Colon (tissue), 2 donors: Measurements from ENCODE around the gene RIN3.

Experiments used
- FAIRE-seq: peaks from 2 replicates; lab custom pipeline; 2012; peaks lifted over from hg19 to GRCh38; lab: Jason Lieb, UNC
- donor health status: control.
- donor health status: control.

The RIN3 gene

DNA sequence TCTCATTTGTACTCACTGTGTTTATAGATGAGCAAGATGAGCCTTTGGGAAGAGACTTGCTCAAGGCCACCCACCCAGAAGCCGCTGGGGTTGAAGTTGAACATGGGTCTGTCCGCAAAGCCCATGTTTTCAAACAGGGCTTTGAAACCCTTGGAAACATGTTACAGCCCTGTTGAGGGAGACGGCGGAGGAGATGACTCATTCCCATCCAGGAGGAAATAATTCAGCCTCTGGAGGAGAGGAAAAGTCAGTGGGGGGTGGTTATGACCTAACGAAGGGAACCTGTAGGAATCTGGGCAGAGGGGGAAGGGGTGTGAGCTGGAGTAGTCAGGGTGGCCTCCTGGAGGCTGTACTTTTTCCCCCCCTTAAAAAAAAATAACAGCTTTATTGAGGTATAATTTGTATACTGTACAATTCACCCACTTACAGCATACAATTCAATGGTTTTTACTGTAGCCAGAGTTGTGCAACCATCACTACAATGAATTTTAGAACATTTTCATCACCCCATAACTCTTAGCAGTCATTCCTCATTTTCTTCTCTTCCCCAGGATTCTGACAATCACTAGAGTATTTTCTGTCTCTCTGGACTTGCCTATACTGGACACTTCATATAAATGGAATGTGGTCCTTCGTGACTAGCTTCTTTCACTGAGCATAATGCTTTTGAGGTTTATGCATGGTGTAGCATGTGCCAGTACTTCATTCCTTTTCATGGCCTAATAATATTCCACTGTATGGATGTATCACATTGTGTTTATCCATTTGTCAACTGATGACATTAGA, 1.9 kb upstream of the RIN3 start:
- FAIRE-seq, result no peak

DNA sequence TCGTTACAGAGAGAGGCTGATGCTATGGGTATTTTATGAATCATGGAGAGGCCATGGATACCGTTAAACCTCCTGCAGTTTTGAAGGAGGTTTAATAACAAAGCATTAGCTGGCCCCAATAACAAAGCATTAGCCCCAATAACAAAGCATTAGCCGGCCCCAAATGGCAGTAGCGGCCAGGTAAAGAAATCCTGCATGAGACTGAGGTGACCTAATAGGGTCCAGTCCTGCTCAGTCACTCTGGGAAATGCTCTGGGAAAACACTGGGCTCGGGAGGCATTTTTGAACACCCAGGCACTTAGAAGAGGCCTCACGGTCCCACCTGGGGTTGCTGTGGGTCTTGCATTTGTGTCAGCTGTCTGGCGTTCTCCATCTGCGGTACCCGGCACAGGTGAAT, 776 bp upstream of the RIN3 start:
- no peak for FAIRE-seq

DNA sequence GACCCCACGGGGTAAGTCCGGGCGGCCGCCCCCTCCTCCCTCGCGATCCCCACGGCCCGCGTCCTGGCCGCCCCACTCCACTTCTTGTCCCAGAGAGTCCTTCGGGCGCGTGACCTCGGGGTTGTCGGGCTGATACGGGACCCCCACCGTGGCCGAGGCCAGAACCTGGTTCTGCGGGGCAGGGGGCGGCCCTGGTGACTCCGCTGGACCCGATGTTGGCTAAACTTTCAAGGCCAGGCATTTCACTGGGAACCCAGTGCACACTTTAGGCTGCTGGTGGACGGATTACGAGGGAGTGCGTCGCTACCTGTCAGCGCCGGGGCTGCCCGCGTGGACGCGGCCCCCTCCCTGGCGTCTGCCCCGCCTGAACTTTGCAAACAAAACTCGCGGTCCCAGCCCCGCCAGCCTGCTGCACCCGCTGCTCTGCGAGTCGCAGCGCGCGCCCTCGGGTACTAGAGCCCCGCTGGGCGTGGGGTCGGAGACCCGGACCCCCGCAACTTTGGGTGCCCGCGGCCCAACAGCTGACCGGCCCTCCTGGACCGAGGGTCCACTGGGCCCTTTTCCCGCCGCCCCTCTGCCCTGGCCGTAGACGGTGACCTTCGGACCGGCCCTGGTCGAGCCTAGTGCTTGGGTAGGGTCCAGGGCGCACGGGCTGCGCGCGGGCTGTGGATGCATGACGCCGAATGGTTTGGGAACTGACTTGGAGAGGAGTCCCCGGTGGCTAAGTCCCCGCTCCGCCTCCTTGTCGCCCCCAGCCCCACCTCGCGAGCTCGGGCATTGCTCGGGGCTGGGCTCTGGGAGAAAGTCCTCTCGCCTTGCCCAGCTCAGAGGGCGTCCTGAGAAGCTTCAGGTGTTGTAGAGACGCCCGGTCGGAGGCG, 624 bp downstream of the RIN3 start:
- FAIRE-seq, result no peak

DNA sequence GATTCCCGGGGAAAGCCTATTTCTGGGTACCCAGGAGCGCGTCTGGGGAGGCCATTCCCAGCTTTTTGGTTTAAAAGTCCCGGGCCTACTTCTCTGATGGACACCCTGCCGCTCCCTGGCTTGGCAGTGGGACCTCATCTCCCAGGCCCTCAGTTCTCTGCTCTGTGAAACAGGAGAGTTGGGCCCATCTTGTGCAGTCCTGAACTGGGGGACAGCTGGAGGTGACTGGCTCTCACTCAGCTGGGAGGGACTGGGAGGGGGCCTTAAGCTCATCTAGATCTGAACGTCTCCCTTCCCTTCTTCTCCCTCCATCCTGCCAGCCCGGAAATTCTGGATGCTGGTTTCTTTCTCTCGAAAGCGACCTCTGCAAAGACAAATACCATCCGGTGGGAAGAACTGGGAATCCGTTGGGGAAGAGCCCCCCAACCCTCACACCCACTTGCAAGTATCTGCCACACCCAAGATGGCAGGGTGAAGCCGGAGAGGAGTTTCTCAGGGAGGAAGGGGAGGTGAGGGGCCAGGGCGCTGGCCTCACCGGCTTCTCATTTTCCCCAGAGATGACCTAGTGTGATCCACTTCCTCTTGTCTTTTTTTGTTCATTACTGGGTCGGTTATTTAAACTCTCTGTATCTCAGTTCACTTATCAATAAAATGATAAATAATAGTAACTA, 1.4 kb downstream of the RIN3 start:
- FAIRE-seq, result no peak

DNA sequence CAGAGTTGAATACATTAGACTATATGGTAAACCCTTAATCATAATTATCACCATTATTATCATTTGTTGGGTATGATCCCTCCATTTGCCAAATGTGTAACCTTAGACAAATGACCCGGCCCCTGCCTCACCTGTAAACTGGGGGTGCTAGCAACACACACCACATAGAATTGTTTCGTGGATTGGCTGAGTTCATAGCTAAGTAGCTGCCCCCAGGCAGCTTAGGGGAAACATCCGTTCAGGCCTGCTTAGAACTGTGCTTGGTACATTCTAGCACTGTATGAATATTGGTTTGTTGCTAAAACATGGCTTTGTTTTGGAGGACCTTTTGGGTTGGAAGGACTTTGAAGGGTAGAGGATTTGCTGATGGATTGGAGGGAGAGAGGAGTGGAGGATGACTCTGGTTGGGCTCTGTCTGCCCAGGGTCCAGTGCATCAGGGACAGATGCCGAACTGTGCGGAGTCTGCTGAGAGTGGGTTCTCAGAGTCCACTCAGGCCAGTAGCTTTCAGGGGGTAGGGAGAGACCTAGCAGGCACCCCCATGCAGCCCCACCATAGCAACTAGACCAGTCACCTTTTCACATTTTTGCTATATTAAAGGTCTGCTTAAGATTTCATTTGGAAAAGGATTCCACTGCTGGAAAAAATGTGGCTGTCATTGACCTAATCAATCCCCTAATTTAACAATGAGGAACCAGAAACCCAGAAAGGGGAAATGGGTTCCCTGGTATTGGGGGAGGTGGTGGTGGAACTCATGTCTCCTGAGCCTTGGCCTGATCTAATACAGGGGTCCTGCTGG, 2.2 kb downstream of the RIN3 start:
- no peak for FAIRE-seq

DNA sequence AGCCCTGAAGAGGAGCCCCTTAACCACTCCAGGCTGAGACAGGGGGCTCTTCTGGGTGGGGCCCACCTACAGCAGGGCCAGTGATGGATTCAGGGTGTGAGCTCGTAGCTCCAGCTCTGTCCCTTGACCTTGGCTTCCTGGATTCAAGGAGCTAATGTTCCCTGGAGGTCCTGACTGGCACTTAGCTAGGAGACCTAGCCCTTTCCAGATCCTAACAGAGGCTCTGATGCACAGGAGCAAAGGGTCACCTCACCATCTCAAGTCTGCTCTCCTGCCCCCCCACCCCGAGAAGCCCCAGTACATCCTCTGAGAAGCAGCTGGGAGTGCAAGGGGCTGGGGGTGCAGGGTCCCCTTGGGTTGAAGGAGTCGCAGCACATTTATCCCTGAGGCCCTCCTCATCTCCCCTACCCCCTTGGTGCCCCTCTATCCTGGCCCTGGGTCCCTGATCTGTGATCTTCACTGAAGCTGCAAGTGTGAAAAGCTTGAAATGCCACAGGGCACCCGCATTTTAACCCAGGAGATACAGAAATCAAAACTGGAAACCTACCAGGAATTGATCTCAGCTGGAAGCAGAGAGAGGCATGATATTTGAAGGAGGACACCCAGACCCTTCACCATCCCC, 2.9 kb downstream of the RIN3 start:
- no peak for FAIRE-seq

DNA sequence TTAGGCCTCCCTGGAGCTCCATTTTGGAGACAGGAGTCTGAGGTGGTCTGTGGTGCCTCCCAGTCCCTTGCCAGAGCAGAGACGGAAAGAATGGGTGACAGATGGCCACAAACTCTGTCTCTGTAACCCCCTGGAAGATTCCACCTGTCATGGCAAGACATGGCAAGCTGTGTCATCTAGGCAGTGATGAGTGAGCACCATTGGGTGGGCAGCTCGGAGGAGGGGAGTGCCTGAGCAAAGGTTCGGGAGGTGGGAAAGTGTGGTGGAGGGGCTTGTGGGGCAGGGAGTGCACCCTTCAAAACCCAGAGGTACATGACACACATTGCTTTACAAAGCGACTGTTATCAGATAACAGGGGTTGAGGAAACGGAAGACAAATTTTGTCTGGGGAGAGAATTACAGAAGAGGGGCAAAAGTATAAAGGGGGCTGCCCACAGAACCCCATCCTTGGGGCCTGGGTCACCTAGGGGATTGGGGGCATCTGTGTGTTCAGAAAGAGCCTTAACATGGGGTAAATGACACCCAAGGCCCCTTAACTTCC, 3.5 kb downstream of the RIN3 start:
- FAIRE-seq, result no peak

DNA sequence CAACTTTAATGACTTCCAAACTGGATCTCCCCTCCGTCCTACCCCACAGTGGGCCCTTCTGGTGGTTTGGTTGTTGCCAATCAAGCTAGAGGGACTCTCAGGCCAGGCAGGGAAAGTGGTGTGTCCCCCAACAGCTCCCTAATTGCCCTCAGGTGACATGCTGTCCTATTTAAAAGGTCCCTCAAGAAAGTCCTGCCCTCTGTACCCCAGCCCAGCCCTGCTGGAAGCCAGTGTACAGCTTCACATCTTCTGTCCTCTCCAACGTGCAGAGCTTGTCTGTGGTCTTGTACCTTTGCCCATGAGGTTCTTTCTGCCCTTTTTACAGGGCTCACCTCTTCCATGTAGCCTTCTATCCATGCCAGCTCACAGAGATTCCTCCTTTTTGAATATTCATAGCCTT, 4.2 kb downstream of the RIN3 start:
- FAIRE-seq, result no peak

DNA sequence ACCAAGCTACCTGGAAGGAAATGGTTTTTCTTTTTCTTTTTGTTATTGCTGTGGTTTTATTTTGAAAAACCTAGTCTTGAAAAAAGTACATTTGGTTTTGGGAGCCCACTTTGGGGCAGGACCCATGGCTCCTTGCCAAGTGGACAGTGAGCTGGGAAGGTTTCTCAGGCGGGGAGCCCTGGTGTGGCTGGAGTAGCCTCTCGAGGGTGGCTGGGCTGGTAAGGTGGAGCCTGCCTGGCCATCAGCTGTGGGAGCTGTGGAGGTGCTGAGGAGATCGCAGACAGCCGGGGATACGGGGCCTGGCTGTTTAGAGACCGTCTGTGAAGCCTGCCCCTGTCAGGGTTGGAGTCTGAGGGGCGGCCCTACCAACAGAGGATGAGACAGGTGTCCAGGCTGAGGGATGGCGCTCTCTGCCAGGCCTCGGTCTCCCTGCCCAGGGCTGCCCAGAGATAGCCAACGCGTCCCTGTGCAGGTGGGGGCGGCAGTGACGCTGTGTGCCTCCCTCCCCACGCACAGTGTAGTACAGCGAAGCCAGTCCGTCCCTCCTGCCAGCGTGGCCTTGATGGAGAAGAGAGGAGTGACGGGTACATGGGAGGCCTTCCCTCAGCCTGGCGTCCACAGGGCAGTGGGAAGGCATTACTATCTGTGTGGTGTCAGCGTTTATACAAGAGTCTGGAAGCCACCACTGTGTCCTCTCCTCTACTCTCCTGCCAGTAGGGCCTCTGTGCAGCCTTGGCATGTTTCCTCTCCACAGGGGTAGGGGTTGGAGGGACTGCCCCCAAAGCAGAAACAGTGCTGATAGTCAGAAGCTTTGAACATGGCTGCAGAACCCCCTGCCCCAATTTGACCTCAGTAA, 5.9 kb downstream of the RIN3 start:
- no peak for FAIRE-seq

DNA sequence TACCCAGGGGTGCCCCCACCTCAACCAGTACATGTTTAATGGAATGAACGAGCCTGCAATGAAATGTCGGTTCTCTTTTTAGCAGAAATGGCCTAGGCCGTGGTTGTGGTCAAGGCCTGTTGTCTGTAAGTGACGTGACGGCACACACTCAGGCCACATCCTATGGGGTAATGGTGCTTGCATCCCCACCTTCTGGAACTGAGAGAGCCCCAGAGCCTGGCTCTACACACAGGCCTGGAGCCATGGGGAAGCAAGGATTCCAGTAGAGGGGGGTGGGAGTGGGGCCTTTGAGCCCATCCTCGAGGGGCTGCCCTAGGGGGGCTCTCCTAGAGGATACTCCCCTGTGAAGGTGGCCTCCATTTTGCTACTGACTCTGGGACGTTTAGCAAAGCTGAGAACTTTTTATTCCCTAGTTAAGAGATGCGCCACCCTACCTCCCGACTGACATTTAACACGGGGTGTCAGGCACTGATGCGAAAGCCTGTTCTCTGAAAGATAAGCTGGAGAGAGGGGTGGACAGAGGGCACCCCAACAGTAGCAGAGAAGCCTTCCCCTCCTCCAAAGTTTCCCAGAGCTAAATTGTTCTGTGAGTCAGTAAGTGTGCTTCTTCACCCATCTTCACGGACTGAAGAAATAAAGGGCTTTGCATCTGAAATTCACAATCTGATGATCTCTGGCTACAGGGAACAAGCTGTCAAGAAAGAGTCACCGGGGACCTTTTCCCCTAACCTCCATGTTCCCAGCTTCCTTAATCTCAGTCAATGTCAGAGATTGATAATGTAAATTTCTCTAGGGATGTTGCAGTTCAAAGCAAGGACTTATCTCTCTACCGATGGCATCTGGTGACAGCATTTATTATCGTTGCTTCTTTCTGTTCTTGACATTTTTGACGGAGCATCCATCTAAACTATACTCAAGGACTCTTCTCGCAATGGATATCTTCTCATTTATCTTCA, 6.8 kb downstream of the RIN3 start:
- FAIRE-seq, result no peak

DNA sequence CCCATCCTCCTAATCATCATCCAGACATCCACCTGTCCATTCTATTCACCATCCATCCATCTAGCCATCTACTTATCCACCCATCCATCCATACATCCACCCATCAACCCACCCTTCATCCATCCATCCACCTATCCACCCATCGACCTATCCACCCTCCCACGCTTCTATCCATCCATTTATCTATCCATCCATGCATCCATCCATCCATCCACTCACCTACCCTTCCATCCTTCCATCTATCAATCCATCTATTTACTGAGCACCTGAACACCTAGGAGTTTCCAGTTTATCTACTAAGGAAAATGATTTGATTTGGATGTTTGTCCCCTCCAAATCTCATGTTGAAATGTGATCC, 7.5 kb downstream of the RIN3 start:
- FAIRE-seq, result no peak

DNA sequence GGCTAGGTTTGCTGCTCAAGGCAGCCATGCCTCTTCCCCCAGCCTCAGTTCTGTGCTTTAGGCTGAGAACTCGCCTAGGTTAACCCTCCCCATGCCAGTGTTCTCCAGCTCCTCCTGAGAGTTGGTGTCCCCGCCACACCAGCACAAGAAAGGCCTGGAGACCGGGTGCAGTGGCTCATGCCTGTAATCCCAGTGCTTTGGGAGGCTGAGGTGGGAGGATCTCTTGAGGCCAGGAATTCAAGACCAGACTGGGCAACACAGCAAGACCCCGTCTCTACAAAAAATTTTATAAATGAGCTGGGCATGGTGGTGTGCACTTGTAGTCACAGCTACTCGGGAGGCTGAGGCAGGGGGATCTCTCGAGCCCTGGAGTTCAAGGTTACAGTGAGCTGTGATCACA, 10.2 kb downstream of the RIN3 start:
- no peak for FAIRE-seq

DNA sequence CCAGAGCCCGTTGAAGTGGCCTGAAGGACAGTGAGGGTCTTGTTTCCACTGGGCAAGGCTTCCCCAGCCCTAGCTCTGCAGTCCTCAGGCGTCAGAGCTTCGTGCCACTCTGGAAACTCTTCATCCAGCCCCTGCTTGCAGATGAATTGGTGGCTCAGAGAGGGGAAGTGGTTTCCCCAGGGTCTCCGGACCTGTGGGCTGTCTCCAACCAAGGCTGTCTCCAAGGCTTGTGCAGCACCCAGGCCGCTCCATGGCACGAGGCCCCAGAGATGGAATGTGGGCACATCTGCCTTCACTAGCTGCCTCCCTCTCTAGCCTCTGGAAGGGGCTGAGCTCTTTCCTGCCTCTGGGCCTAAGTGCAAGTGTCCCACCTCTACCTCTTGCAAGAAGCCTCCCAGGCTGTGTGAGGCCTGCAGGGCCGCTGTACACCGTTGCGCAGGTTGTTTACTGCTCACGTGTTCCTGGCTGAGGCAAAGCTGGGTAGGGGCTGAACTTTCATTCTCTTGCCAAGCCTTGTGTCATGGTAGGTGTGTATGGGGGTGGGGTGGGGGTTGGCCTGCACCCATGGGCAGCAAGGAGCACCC, 11.1 kb downstream of the RIN3 start:
- no peak for FAIRE-seq

DNA sequence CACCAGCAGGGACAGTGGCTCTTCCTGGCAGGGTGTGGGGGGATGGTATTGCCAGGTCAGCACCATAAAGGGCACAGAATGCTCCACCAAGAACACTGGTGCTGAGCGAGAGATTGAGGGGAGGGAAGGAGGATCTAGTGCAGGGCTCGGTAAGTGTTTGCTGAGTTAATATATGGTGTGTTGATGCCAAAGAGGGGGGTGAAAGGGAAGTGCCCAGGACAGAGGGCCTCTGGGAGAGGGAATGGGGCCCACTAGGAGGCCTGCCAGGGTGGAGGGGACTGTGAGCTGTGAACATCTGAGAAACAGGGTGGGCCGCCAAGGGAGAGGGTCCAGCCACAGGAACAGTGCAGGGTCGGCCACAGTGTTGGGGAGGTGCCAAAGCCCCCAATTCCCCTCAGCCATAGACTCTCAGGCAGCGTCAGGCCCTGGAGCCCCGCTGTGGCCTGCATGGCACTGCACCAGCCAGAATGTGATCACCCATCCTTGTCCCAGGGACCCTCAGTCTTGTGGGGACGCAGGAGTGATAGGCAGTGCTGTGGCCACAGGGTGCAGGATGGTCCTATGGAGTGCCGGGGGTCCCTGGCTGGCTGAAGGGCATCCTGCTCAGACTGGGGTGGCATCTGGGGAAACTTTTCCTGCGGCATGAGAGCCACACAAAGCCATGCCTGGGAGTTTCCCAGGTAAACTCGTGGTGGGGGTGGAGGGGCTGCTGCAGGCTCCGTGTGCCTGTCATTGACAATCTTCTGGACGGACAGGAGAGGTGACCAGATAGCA, 11.9 kb downstream of the RIN3 start:
- no peak for FAIRE-seq

DNA sequence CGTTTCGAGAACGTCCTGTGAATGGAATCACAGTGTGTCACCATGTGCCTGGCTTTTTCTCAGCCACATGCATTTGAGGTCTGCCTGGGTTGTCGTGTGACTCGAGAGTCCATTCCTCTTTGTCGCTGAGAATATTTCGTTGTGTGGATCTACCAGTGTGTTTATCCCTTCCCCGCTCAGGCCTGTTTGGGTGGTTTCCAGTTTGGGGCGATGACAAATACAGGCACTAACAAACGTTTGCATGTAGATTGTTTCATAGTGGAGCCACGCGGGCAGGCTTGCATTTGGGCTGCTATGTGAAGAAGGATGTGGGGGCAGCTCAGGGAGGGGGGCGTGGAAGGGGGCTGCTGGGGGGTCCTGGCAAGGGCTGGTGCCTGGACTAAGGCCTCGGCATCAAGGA, 14.1 kb downstream of the RIN3 start:
- FAIRE-seq, result no peak

DNA sequence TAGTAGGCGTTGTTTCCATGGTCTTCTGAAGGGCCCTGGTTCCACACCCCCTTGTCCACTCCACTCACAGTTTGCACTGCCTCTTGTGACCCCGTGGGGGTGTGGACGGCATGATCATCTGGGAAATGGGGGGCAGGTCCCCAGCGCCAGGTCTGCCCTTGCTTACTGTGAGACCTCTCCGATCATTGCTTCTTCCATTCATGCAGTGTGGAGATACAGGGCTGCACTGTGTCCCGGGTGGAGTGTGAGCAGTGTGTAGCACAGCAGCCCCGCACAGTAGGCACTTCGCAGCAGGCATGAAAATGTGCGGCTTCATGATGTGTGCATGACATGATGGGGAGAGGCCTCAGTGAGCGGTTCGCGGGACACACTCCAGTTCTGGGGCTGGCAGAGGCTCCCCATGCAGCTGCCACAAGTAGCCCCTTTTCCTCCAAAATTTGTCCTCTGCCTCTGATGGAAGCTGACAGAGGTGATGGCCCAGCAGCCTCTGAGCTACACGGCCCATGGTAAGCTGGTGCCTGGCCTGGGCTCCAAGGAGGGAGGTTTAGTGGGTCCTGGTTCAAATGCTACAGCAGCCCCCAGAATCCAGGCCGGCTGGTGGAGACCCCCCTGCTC, 15.0 kb downstream of the RIN3 start:
- FAIRE-seq, result no peak

DNA sequence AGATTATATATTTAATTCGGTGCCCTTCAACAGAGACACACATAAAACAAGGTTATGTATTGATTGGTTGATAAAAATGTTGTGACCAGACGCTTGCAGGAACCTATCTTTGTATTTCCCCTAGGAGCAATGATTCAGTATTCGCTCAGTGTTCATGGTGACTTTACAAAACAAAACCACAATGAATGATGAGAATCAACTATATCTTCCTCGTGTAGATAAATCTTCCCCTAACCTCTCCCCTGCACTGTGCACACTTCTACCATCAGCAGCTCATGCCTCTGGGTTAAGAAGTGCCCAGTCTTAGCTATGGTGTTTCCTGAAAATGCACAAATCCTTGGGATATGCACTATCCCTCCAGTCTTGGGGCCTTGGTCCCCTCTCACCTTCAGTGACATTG, 16.3 kb downstream of the RIN3 start:
- no peak for FAIRE-seq
